Measurements from ENCODE around the gene KIF9. TPM values are rescaled to one million over a fixed set of nuclear protein-coding genes. Genes with fewer than 3 reads are reported as not detected.

The KIF9 gene
- total RNA-seq, 1 donor from 2014 or later: 7.5 TPM

GRCh38 chr3:47202542-47202941 is 80.1 kb downstream of the KIF9 start:
- no peaks in the 10 kb centered on the region for H3K27me3 Mint-ChIP-seq (ENCODE audit: low read depth, unreplicated experiment)
- no peak overlapping the region for H3K4me3 Mint-ChIP-seq (ENCODE audit: unreplicated experiment)
- Histone ChIP-seq H3K36me3 (ENCODE audit: insufficient read depth, low read length) (no peaks in the 10 kb centered on the region), H3K9me3 (ENCODE audit: insufficient read depth, low read depth, low read length) (no peaks in the 10 kb centered on the region), H3K4me2 (ENCODE audit: low read length) (no peak overlapping the region), H3K79me2 (ENCODE audit: insufficient read depth, low read length) (no peaks in the 10 kb centered on the region), H3K4me1 (ENCODE audit: insufficient read depth, low read length) (no peaks in the 10 kb centered on the region), H4K20me1 (ENCODE audit: insufficient read depth, low read length) (no peaks in the 10 kb centered on the region), H3K9ac (ENCODE audit: low read length) (no peak overlapping the region), H3K27ac (ENCODE audit: low read depth, low read length) (no peak overlapping the region), H3K4me3 (ENCODE audit: insufficient read depth, low read depth, low read length) (no peak overlapping the region), H2AFZ (ENCODE audit: low read depth, low read length) (no peak overlapping the region), H3K27me3 (ENCODE audit: insufficient read depth, low read length) (no peaks in the 10 kb centered on the region)
- no peaks in the 10 kb centered on the region for H3K9me3 Mint-ChIP-seq (ENCODE audit: unreplicated experiment)
- no peak for FAIRE-seq
- H3K27ac Mint-ChIP-seq (ENCODE audit: unreplicated experiment): no peak overlapping the region
- TF ChIP-seq EZH2 (IDR thresholded peaks at IDR 0.05; ENCODE audit: insufficient read depth, low read length): no peak
- no peak for TF ChIP-seq CTCF (IDR thresholded peaks at IDR 0.05; ENCODE audit: insufficient read depth, low read depth, low read length)
- no peaks in the 10 kb centered on the region for H3K36me3 Mint-ChIP-seq (ENCODE audit: low read depth, unreplicated experiment)
- no peaks in the 10 kb centered on the region for H3K4me1 Mint-ChIP-seq (ENCODE audit: low read depth, unreplicated experiment)
- DNase-seq (ENCODE audit: low read depth): no peak

- DNase-seq (ENCODE audit: low read depth) (no peak), FAIRE-seq (no peak)
- Histone ChIP-seq H3K9ac (ENCODE audit: low read length) (no peak overlapping the region), H3K4me1 (ENCODE audit: insufficient read depth, low read length) (no peaks in the 10 kb centered on the region), H3K79me2 (ENCODE audit: insufficient read depth, low read length) (no peaks in the 10 kb centered on the region), H3K4me2 (ENCODE audit: low read length) (no peak overlapping the region), H3K27ac (ENCODE audit: low read depth, low read length) (no peak overlapping the region), H3K9me3 (ENCODE audit: insufficient read depth, low read depth, low read length) (no peaks in the 10 kb centered on the region), H4K20me1 (ENCODE audit: insufficient read depth, low read length) (no peaks in the 10 kb centered on the region), H3K36me3 (ENCODE audit: insufficient read depth, low read length) (no peaks in the 10 kb centered on the region), H2AFZ (ENCODE audit: low read depth, low read length) (no peak overlapping the region), H3K4me3 (ENCODE audit: insufficient read depth, low read depth, low read length) (no peak overlapping the region), H3K27me3 (ENCODE audit: insufficient read depth, low read length) (no peaks in the 10 kb centered on the region)
- no peak for TF ChIP-seq CTCF (IDR thresholded peaks at IDR 0.05; ENCODE audit: insufficient read depth, low read depth, low read length)
- no peak for TF ChIP-seq EZH2 (IDR thresholded peaks at IDR 0.05; ENCODE audit: insufficient read depth, low read length)
- no peaks in the 10 kb centered on the region for H3K4me1 Mint-ChIP-seq (ENCODE audit: low read depth, unreplicated experiment)
- no peak overlapping the region for H3K4me3 Mint-ChIP-seq (ENCODE audit: unreplicated experiment)
- no peaks in the 10 kb centered on the region for H3K9me3 Mint-ChIP-seq (ENCODE audit: unreplicated experiment)
- H3K27me3 Mint-ChIP-seq (ENCODE audit: low read depth, unreplicated experiment): no peaks in the 10 kb centered on the region
- H3K36me3 Mint-ChIP-seq (ENCODE audit: low read depth, unreplicated experiment): peaks cover 7% of the 10 kb centered on the region
- H3K27ac Mint-ChIP-seq (ENCODE audit: unreplicated experiment): no peak overlapping the region
Measured at GRCh38 chr3:47197287-47197686, 85.3 kb downstream of the KIF9 start.

GRCh38 chr3:47194994-47195393 is 87.6 kb downstream of the KIF9 start:
- no peaks in the 10 kb centered on the region for H4K20me1 ChIP-seq (ENCODE audit: insufficient read depth, low read length)
- H3K27me3 ChIP-seq (ENCODE audit: insufficient read depth, low read length): no peaks in the 10 kb centered on the region
- H3K27ac Mint-ChIP-seq (ENCODE audit: unreplicated experiment): no peak overlapping the region
- H3K9me3 Mint-ChIP-seq (ENCODE audit: unreplicated experiment): no peaks in the 10 kb centered on the region
- H2AFZ ChIP-seq (ENCODE audit: low read depth, low read length): no peak overlapping the region
- H3K36me3 Mint-ChIP-seq (ENCODE audit: low read depth, unreplicated experiment): peaks cover 7% of the 10 kb centered on the region
- no peaks in the 10 kb centered on the region for H3K9me3 ChIP-seq (ENCODE audit: insufficient read depth, low read depth, low read length)
- FAIRE-seq (no peak), DNase-seq (ENCODE audit: low read depth) (no peak)
- no peaks in the 10 kb centered on the region for H3K36me3 ChIP-seq (ENCODE audit: insufficient read depth, low read length)
- no peaks in the 10 kb centered on the region for H3K4me1 Mint-ChIP-seq (ENCODE audit: low read depth, unreplicated experiment)
- H3K79me2 ChIP-seq (ENCODE audit: insufficient read depth, low read length): no peaks in the 10 kb centered on the region
- no peak overlapping the region for H3K4me3 Mint-ChIP-seq (ENCODE audit: unreplicated experiment)
- no peaks in the 10 kb centered on the region for H3K4me1 ChIP-seq (ENCODE audit: insufficient read depth, low read length)
- H3K4me2 ChIP-seq (ENCODE audit: low read length): no peak overlapping the region
- H3K4me3 ChIP-seq (ENCODE audit: insufficient read depth, low read depth, low read length): no peak overlapping the region
- no peaks in the 10 kb centered on the region for H3K27me3 Mint-ChIP-seq (ENCODE audit: low read depth, unreplicated experiment)
- H3K9ac ChIP-seq (ENCODE audit: low read length): no peak overlapping the region
- no peak for TF ChIP-seq EZH2 (IDR thresholded peaks at IDR 0.05; ENCODE audit: insufficient read depth, low read length)
- no peak for TF ChIP-seq CTCF (IDR thresholded peaks at IDR 0.05; ENCODE audit: insufficient read depth, low read depth, low read length)
- no peak overlapping the region for H3K27ac ChIP-seq (ENCODE audit: low read depth, low read length)

Measured in astrocyte (in vitro differentiated cells and primary cell).